Panc1 (cell line): Measurements from ENCODE around the gene PARD3. TPM values are rescaled to one million over a fixed set of nuclear protein-coding genes. Genes with fewer than 3 reads are reported as not detected.

Source experiments
- ATAC-seq: fragments of 200-7000 bp; cut with Tn5 transposase; 2 replicates; pipeline ENCODE4 v1.9.1; 2020; ENCODE audit warnings: mild to moderate bottlenecking, moderate library complexity
- BruUV-seq: library from RNA; stranded (reverse); fragments of 400-500 nt; replicated peaks from 2 replicates; lab custom pipeline; 2021; lab: Mats Ljungman, UMichigan
- CTCF ChIA-PET: fragments of 300-600 bp; sonication (Branson Sonifier 250); formaldehyde crosslinking; loops from one replicate; lab custom pipeline; 2022; ENCODE audit warnings: antibody characterized with exemption; lab: Charles Lee
- POLR2A ChIA-PET: fragments of 300-600 bp; sonication (Branson Sonifier 250); formaldehyde crosslinking; loops from one replicate; lab custom pipeline; 2022; ENCODE audit warnings: antibody characterized with exemption; lab: Charles Lee
- DNase-seq: peaks from one replicate; pipeline ENCODE4 v3.0.0-alpha.2; 2010; ENCODE audit warnings: low read depth, low spot score
- H3K27ac ChIP-seq: 2 replicates; pipeline ENCODE4 v1.5.1; 2011; ENCODE audit warnings: mild to moderate bottlenecking, low read length, inconsistent platforms
- H3K27me3 ChIP-seq: fragments of 200-500 bp; sonication (Bioruptor generic); 2 replicates; pipeline ENCODE4 v1.6.0; 2014; ENCODE audit warnings: low read length, inconsistent platforms; ENCODE audit not compliant: control insufficient read depth, insufficient read depth
- H3K36me3 ChIP-seq: fragments of 200-500 bp; sonication (Bioruptor generic); 2 replicates; pipeline ENCODE4 v1.5.1; 2014; ENCODE audit warnings: inconsistent platforms, mild to moderate bottlenecking, low read length, moderate library complexity; ENCODE audit not compliant: control insufficient read depth, insufficient read depth
- H3K4me1 ChIP-seq: 2 replicates; pipeline ENCODE4 v1.5.1; 2011; ENCODE audit warnings: inconsistent platforms, mild to moderate bottlenecking, low read length, moderate library complexity; ENCODE audit not compliant: control insufficient read depth, insufficient read depth
- H3K4me3 ChIP-seq, 2 experiments: 2 replicates each; pipeline ENCODE4 v1.5.1; 2011 to 2012; ENCODE audit warnings: low read depth in 2 of 2, low read length in 2 of 2, mild to moderate bottlenecking in 2 of 2, inconsistent platforms in 1 of 2, moderate library complexity in 1 of 2
- H3K9me3 ChIP-seq: fragments of 200-500 bp; sonication (Bioruptor generic); 2 replicates; pipeline ENCODE4 v1.5.1; 2014; ENCODE audit warnings: low read depth, mild to moderate bottlenecking, inconsistent platforms, low read length, moderate library complexity; ENCODE audit not compliant: control insufficient read depth, insufficient read depth
- POLR2AphosphoS5 ChIP-seq: IDR thresholded peaks from 2 replicates; pipeline ENCODE4 v1.6.1; 2012; ENCODE audit warnings: mild to moderate bottlenecking, low read depth, low read length, moderate library complexity
- SIN3A ChIP-seq: IDR thresholded peaks from 2 replicates; pipeline ENCODE4 v1.6.1; 2012; ENCODE audit warnings: low read depth, mild to moderate bottlenecking, low read length, moderate library complexity, borderline replicate concordance; ENCODE audit not compliant: insufficient read depth
- TCF7L2 ChIP-seq: IDR thresholded peaks from 2 replicates; pipeline ENCODE4 v1.6.1; 2011; ENCODE audit warnings: mild to moderate bottlenecking, low read depth, low read length, inconsistent platforms
- in situ Hi-C: cut with HindIII; loops from 2 replicates; pipeline ENCODE4 v1.10.0; 2016; ENCODE audit warnings: low sequenced_read_pairs, low pct_unique_long_range_greater_than_20kb
- intact Hi-C: fragments of 100-400 bp; cut with micrococcal nuclease; formaldehyde crosslinking; loops from one replicate; pipeline ENCODE4 v1.10.0; 2022; ENCODE audit not compliant: unreplicated experiment
- total RNA-seq: library from RNA; stranded (reverse); gene quantifications from one replicate; pipeline ENCODE4 v1.2.1, GENCODE V29; 2021; ENCODE audit not compliant: unreplicated experiment
- TF ChIP-seq, protein P1 (sequence below): fragments of 450-650 bp; IDR thresholded peaks from 2 replicates; pipeline ENCODE4 v1.5.1; 2017; ENCODE audit warnings: mild to moderate bottlenecking
- TF ChIP-seq, protein P2 (sequence below), 2 experiments: IDR thresholded peaks; 2 replicates each; pipeline ENCODE4 v1.6.1; 2011 to 2012; ENCODE audit warnings: low read depth in 2 of 2, control low read depth in 1 of 2, low read length in 1 of 2, mild to moderate bottlenecking in 1 of 2, moderate library complexity in 1 of 2; ENCODE audit not compliant: insufficient read depth in 1 of 2

PARD3 gene
- total RNA-seq, 1 experiment from 2014 or later: 29.8 TPM

DNA sequence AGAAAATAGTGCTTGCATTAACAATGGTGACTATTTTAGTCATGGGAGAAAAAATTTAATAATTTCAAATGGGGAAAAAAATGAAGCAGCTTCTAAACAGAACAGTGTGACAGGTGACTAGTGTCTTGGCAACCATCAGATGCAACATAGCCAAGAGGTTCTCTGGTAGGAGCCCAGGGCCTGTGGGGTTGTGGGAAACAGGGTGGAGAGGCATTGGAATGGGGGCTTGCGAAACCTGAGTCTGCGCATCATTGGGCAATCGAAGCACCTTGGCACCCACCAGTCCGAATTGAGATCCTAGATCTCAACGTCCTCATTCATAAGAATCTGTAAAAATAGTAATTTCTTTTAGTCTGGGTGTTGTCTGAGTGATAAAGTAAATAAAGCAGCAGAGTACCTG is 19.2 kb upstream of the PARD3 start:
- TF ChIP-seq POLR2AphosphoS5 (no peak), SIN3A (no peak), TCF7L2 (no peak)
- TF ChIP-seq, protein P1, sequence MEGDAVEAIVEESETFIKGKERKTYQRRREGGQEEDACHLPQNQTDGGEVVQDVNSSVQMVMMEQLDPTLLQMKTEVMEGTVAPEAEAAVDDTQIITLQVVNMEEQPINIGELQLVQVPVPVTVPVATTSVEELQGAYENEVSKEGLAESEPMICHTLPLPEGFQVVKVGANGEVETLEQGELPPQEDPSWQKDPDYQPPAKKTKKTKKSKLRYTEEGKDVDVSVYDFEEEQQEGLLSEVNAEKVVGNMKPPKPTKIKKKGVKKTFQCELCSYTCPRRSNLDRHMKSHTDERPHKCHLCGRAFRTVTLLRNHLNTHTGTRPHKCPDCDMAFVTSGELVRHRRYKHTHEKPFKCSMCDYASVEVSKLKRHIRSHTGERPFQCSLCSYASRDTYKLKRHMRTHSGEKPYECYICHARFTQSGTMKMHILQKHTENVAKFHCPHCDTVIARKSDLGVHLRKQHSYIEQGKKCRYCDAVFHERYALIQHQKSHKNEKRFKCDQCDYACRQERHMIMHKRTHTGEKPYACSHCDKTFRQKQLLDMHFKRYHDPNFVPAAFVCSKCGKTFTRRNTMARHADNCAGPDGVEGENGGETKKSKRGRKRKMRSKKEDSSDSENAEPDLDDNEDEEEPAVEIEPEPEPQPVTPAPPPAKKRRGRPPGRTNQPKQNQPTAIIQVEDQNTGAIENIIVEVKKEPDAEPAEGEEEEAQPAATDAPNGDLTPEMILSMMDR: no peak
- TF ChIP-seq, protein P2, sequence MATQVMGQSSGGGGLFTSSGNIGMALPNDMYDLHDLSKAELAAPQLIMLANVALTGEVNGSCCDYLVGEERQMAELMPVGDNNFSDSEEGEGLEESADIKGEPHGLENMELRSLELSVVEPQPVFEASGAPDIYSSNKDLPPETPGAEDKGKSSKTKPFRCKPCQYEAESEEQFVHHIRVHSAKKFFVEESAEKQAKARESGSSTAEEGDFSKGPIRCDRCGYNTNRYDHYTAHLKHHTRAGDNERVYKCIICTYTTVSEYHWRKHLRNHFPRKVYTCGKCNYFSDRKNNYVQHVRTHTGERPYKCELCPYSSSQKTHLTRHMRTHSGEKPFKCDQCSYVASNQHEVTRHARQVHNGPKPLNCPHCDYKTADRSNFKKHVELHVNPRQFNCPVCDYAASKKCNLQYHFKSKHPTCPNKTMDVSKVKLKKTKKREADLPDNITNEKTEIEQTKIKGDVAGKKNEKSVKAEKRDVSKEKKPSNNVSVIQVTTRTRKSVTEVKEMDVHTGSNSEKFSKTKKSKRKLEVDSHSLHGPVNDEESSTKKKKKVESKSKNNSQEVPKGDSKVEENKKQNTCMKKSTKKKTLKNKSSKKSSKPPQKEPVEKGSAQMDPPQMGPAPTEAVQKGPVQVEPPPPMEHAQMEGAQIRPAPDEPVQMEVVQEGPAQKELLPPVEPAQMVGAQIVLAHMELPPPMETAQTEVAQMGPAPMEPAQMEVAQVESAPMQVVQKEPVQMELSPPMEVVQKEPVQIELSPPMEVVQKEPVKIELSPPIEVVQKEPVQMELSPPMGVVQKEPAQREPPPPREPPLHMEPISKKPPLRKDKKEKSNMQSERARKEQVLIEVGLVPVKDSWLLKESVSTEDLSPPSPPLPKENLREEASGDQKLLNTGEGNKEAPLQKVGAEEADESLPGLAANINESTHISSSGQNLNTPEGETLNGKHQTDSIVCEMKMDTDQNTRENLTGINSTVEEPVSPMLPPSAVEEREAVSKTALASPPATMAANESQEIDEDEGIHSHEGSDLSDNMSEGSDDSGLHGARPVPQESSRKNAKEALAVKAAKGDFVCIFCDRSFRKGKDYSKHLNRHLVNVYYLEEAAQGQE (IDR thresholded peaks at IDR 0.05; ENCODE audit: insufficient read depth in 1 of 2, low read depth in 2 of 2, low read length in 1 of 2): no peak
- Histone ChIP-seq H3K27me3 (no peaks in the 10 kb centered on the region), H3K36me3 (no peaks in the 10 kb centered on the region), H3K9me3 (no peaks in the 10 kb centered on the region), H3K4me1 (no peaks in the 10 kb centered on the region), H3K4me3 (no peak overlapping the region), H3K27ac (no peak overlapping the region)
- ATAC-seq (no peak), DNase-seq (no peak)
- CTCF ChIA-PET: no interaction called here
- BruUV-seq: no TSS peak
- intact Hi-C loops (no loop called here), in situ Hi-C loops (no loop called here)
- POLR2A ChIA-PET: no interaction called here

DNA sequence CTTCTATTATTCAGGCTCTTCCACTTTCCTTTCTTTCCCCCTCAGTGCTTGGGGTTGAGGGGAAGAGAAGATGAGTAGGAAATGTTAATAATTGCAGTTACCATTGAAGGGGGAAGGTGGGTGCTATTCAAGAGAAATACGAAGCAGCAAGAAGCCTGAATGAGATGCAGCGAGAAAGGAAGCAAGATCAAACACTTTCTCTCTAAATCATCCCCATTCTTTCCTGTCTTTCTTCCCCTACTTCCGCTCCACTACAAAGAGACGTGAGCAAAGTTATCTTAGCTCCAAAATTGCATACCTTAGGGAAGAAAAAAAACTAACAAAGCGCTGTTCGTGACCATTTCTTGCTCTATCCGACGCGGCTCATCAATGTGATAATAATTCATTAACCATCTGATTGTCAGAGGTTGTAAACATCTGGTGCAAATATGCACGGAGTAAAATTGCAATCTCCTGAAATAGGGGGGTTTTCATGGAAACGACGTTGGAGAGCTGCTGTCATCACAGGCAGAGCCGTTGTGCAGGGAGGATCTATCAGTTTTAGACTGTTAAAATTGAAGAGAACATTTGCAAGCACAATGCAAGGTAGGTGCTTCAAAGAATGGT is 15.2 kb upstream of the PARD3 start:
- Histone ChIP-seq H3K27ac (no peak overlapping the region), H3K4me3 (no peak overlapping the region), H3K4me1 (no peaks in the 10 kb centered on the region), H3K27me3 (no peaks in the 10 kb centered on the region), H3K9me3 (no peaks in the 10 kb centered on the region), H3K36me3 (no peaks in the 10 kb centered on the region)
- DNase-seq (no peak), ATAC-seq (no peak)
- no TSS peak for BruUV-seq
- ChIA-PET POLR2A (no interaction called here), CTCF (no interaction called here)
- TF ChIP-seq, protein P2 (IDR thresholded peaks at IDR 0.05; ENCODE audit: insufficient read depth in 1 of 2, low read depth in 2 of 2, low read length in 1 of 2): no peak
- TF ChIP-seq, protein P1: no peak
- no peak for TF ChIP-seq SIN3A
- no peak for TF ChIP-seq POLR2AphosphoS5
- TF ChIP-seq TCF7L2: no peak
- in situ Hi-C loops (no loop called here), intact Hi-C loops (no loop called here)
